ENCODE data around the gene CDK2. TPM values are rescaled to one million over a fixed set of nuclear protein-coding genes. Genes with fewer than 3 reads are reported as not detected.
"Not testable (repeated sequence)": the region's sequence is repeated elsewhere in the genome, so short reads cannot be mapped to it uniquely, and the experiment has no call there.

Gene CDK2
- total RNA-seq, 2 experiments from 2014 or later, result 15.8 to 16.0 TPM

DNA sequence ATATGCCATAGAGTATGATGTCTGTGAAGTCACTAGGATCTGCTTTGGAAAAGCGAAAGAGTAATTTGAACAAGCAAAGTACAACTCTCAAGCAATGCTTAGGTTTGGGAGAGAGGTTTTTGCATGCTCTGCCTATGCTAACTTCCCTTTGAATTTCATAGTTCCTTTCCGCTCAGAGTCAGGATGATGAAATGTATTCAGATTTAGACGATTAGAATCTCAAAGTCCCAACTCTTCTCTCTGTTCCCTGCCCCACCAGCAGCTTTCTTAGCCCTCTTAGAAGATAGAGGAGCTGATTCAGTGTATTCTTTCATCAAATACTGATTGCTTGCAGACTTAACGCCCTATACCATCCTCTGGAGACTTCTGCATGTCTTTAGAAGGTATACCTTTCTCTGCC is 18.7 kb downstream of the CDK2 start:
- peaks cover 59% of the 10 kb centered on the region for H3K36me3 ChIP-seq (ENCODE audit: insufficient read depth, low read length)

DNA sequence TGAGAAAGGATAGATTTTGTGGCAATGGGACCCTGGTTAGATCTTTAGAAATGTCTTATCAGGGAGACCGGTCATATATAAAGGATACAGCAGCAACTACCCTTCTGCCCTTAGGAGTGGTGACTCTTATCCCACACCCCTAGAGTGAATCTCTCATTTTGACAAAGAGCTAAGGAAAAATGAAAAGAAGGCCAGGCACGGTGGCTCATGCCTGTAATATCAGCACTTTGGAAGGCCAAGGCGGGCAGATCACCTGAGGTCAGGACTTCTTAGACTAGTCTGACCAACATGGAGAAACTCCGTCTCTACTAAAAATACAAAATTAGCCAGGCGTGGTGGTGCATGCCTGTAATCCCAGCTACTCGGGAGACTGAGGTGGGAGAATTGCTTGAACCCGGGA is 19.3 kb downstream of the CDK2 start:
- H3K4me1 Mint-ChIP-seq (ENCODE audit: low read depth); H3K9me3 ChIP-seq (ENCODE audit: control insufficient read depth in 1 of 2, insufficient read depth in 1 of 2, low read length in 2 of 2); H3K27ac Mint-ChIP-seq; H3K9me3 Mint-ChIP-seq; H3K4me3 ChIP-seq (ENCODE audit: low read length); H3K4me3 Mint-ChIP-seq; H3K27ac ChIP-seq (ENCODE audit: low read depth in 1 of 2, low read length in 2 of 2); H3K4me1 ChIP-seq (ENCODE audit: insufficient read depth, low read length); DNase-seq; intact Hi-C loops (cut with DNase I, micrococcal nuclease); H3K27me3 Mint-ChIP-seq; ATAC-seq (ENCODE audit: poor library complexity); H3K27me3 ChIP-seq (ENCODE audit: control insufficient read depth in 1 of 2, insufficient read depth in 2 of 2, low read length in 2 of 2): not testable (repeated sequence)
- ChIA-PET POLR2A (interaction anchor here (1.3 to 1.6 kb wide), 2 partner anchors 12 to 21 kb away, joined by 3 to 4 read pairs; partner anchors contain the start of gene RAB5B), CTCF (interaction anchor here (0.9 to 4.7 kb wide), 2 partner anchors 10 to 261 kb away, joined by 3 to 20 read pairs; no protein-coding TSS in a partner anchor)
- H3K36me3 Mint-ChIP-seq (ENCODE audit: low read depth), result peaks cover 67% of the 10 kb centered on the region
- peaks cover 62% of the 10 kb centered on the region for H3K36me3 ChIP-seq (ENCODE audit: insufficient read depth, low read length)

More for the DNA sequence above, 18.7 kb downstream of the CDK2 start:
- ChIA-PET CTCF (interaction anchor here (1.2 to 4.7 kb wide), 2 partner anchors 11 to 56 kb away, joined by 3 to 20 read pairs; partner anchors contain the start of gene RPS26), POLR2A (interaction anchor here (1.3 to 2.2 kb wide), 3 partner anchors 11 to 22 kb away, joined by 3 to 14 read pairs (median 4); partner anchors contain the start of gene RAB5B)
- H3K36me3 Mint-ChIP-seq (ENCODE audit: low read depth), result peaks cover 66% of the 10 kb centered on the region
- Histone ChIP-seq H3K9me3 (ENCODE audit: control insufficient read depth in 1 of 2, insufficient read depth in 1 of 2, low read length in 2 of 2) (no peaks in the 10 kb centered on the region), H3K27ac (ENCODE audit: low read depth in 1 of 2, low read length in 2 of 2) (no peak overlapping the region), H3K4me1 (ENCODE audit: insufficient read depth, low read length) (no peaks in the 10 kb centered on the region), H3K4me3 (ENCODE audit: low read length) (no peak overlapping the region), H3K27me3 (ENCODE audit: control insufficient read depth in 1 of 2, insufficient read depth in 2 of 2, low read length in 2 of 2) (no peaks in the 10 kb centered on the region)
- no peaks in the 10 kb centered on the region for H3K27me3 Mint-ChIP-seq
- TF ChIP-seq, protein P1, sequence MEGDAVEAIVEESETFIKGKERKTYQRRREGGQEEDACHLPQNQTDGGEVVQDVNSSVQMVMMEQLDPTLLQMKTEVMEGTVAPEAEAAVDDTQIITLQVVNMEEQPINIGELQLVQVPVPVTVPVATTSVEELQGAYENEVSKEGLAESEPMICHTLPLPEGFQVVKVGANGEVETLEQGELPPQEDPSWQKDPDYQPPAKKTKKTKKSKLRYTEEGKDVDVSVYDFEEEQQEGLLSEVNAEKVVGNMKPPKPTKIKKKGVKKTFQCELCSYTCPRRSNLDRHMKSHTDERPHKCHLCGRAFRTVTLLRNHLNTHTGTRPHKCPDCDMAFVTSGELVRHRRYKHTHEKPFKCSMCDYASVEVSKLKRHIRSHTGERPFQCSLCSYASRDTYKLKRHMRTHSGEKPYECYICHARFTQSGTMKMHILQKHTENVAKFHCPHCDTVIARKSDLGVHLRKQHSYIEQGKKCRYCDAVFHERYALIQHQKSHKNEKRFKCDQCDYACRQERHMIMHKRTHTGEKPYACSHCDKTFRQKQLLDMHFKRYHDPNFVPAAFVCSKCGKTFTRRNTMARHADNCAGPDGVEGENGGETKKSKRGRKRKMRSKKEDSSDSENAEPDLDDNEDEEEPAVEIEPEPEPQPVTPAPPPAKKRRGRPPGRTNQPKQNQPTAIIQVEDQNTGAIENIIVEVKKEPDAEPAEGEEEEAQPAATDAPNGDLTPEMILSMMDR (IDR thresholded peaks at IDR 0.05), result no peak
- H3K27ac Mint-ChIP-seq, result no peak overlapping the region
- no peaks in the 10 kb centered on the region for H3K9me3 Mint-ChIP-seq
- intact Hi-C loops (cut with DNase I, micrococcal nuclease), result no loop called here
- no peak for ATAC-seq (ENCODE audit: poor library complexity)
- no peak for DNase-seq
- peaks cover 11% of the 10 kb centered on the region for H3K4me1 Mint-ChIP-seq (ENCODE audit: low read depth)
- no peak overlapping the region for H3K4me3 Mint-ChIP-seq

DNA sequence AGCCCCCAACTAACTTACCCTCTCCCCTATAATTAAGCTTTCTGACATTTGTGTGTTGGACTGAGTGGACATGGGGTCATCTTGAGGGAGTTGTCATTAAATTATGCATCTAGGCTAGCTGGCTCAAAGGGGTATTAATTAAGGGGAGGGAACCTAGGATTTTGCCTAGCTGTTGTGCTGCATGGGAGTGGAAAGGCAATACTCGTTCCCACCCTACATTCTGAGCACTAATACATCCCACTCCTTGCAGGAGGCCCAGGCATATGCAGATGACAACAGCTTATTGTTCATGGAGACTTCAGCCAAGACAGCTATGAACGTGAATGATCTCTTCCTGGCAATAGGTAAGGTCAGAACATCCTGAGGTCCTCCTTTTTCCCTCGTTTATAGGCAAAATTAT is 24.5 kb downstream of the CDK2 start:
- Mint-ChIP-seq H3K36me3 (ENCODE audit: low read depth) (peaks cover 74% of the 10 kb centered on the region), H3K4me1 (ENCODE audit: low read depth) (peaks cover 3% of the 10 kb centered on the region), H3K27ac (no peak overlapping the region), H3K4me3 (no peak overlapping the region), H3K27me3 (no peaks in the 10 kb centered on the region), H3K9me3 (no peaks in the 10 kb centered on the region)
- Histone ChIP-seq H3K4me3 (ENCODE audit: low read length) (no peak overlapping the region), H3K27ac (ENCODE audit: low read depth in 1 of 2, low read length in 2 of 2) (no peak overlapping the region), H3K36me3 (ENCODE audit: insufficient read depth, low read length) (peaks cover 74% of the 10 kb centered on the region), H3K4me1 (ENCODE audit: insufficient read depth, low read length) (peaks cover 2% of the 10 kb centered on the region), H3K9me3 (ENCODE audit: control insufficient read depth in 1 of 2, insufficient read depth in 1 of 2, low read length in 2 of 2) (no peaks in the 10 kb centered on the region), H3K27me3 (ENCODE audit: control insufficient read depth in 1 of 2, insufficient read depth in 2 of 2, low read length in 2 of 2) (no peaks in the 10 kb centered on the region)
- POLR2A ChIA-PET, result interaction anchor here (1.0 to 2.0 kb wide), 2 partner anchors 18 to 50 kb away, joined by 3 to 5 read pairs; partner anchors contain the start of gene RAB5B
- DNase-seq (no peak), ATAC-seq (ENCODE audit: poor library complexity) (no peak)
- TF ChIP-seq, protein P1 (IDR thresholded peaks at IDR 0.05), result no peak
- CTCF ChIA-PET, result no interaction called here
- intact Hi-C loops (cut with DNase I, micrococcal nuclease), result no loop called here

Data from CD4-positive, alpha-beta T cell (primary cell).